Thyroid gland (tissue), 4 donors: Measurements from ENCODE around the gene GRIK5. TPM values are rescaled to one million over a fixed set of nuclear protein-coding genes. Genes with fewer than 3 reads are reported as not detected.

Source experiments
- DNase-seq, 2 donors: peaks; one replicate each; pipeline ENCODE4 v3.0.0-alpha.2; 2019
- H3K27ac ChIP-seq, 3 donors: fragments of 200-600 bp; sonication (generic); 1 replicate in 2 of 3; 2 replicates in 1 of 3; pipeline ENCODE4 v1.5.1; 2016 to 2019; ENCODE audit warnings: mild to moderate bottlenecking in 1 of 3, moderate library complexity in 1 of 3
- H3K27me3 ChIP-seq: fragments of 200-600 bp; sonication (generic); one replicate; pipeline ENCODE4 v1.5.1; 2019
- H3K36me3 ChIP-seq, 2 donors: fragments of 200-600 bp; sonication (generic); one replicate each; pipeline ENCODE4 v1.5.1; 2016 to 2019
- H3K4me1 ChIP-seq, 2 donors: fragments of 200-600 bp; sonication (generic); one replicate each; pipeline ENCODE4 v1.5.1; 2017 to 2019
- H3K4me3 ChIP-seq, 3 donors: fragments of 200-600 bp; sonication (generic); replicated peaks in 1 of 3; 1 replicate in 2 of 3; 2 replicates in 1 of 3; pipeline ENCODE4 v1.5.1; 2016; ENCODE audit warnings: mild to moderate bottlenecking in 1 of 3
- H3K9me3 ChIP-seq: fragments of 200-600 bp; sonication (generic); one replicate; pipeline ENCODE4 v1.5.1; 2017
- POLR2A ChIP-seq, 2 donors: fragments of 450-650 bp; IDR thresholded peaks; one replicate each; pipeline ENCODE4 v1.6.1; 2017; ENCODE audit warnings: antibody characterized with exemption in 2 of 2, mild to moderate bottlenecking in 2 of 2, moderate library complexity in 1 of 2
- WGBS, 2 donors: methylation state at CpG; one replicate each; pipeline ENCODE4 v1.1.5; 2017; 5-methylcytosine and 5-hydroxymethylcytosine counted together
- intact Hi-C: fragments of 100-400 bp; cut with DNase I; formaldehyde crosslinking; loops from one replicate; pipeline ENCODE4 v1.15.1; 2023
- total RNA-seq, 4 donors: library from RNA; depleted of rRNA; stranded (reverse); fragments of >200 nt; gene quantifications; one replicate each; pipeline ENCODE4 v1.2.3, GENCODE V29; 2016
- TF ChIP-seq, protein P1 (sequence below), 6 experiments: fragments of 200-600 bp in 3 of 6; fragments of 450-650 bp in 3 of 6; sonication (generic) in 3 of 6; IDR thresholded peaks; one replicate each; pipeline ENCODE4 v1.5.1; 2016 to 2019; ENCODE audit warnings: antibody characterized with exemption in 6 of 6, mild to moderate bottlenecking in 2 of 6, inconsistent platforms in 1 of 6, moderate library complexity in 1 of 6

The GRIK5 gene
- total RNA-seq, 4 donors from 2014 or later = 12.0 to 24.2 (median 20.1) TPM

GRCh38 chr19:42062381-42062780 is 7.6 kb downstream of the GRIK5 start:
- Histone ChIP-seq H3K9me3 (no peaks in the 10 kb centered on the region), H3K27ac (no peak overlapping the region), H3K4me1 (no peaks in the 10 kb centered on the region), H3K27me3 (no peaks in the 10 kb centered on the region), H3K36me3 (peaks cover 0 to 8% of the 10 kb centered on the region in 2 donors), H3K4me3 (no peak overlapping the region)
- intact Hi-C loops = no loop called here
- no peak for DNase-seq
- no peak for TF ChIP-seq POLR2A (IDR thresholded peaks at IDR 0.05)
- TF ChIP-seq, protein P1, sequence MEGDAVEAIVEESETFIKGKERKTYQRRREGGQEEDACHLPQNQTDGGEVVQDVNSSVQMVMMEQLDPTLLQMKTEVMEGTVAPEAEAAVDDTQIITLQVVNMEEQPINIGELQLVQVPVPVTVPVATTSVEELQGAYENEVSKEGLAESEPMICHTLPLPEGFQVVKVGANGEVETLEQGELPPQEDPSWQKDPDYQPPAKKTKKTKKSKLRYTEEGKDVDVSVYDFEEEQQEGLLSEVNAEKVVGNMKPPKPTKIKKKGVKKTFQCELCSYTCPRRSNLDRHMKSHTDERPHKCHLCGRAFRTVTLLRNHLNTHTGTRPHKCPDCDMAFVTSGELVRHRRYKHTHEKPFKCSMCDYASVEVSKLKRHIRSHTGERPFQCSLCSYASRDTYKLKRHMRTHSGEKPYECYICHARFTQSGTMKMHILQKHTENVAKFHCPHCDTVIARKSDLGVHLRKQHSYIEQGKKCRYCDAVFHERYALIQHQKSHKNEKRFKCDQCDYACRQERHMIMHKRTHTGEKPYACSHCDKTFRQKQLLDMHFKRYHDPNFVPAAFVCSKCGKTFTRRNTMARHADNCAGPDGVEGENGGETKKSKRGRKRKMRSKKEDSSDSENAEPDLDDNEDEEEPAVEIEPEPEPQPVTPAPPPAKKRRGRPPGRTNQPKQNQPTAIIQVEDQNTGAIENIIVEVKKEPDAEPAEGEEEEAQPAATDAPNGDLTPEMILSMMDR (IDR thresholded peaks at IDR 0.05) = no peak
- 94 to 96% methylated on average over 16 of the region's 16 CpGs for WGBS, 2 donors

GRCh38 chr19:42060117-42060516 is 9.9 kb downstream of the GRIK5 start:
- DNase-seq = no peak
- no peaks in the 10 kb centered on the region for H3K4me1 ChIP-seq
- no peaks in the 10 kb centered on the region for H3K9me3 ChIP-seq
- H3K27me3 ChIP-seq = no peaks in the 10 kb centered on the region
- no peak overlapping the region for H3K4me3 ChIP-seq
- 98 to 99% methylated on average over 3 of the region's 3 CpGs for WGBS, 2 donors
- intact Hi-C loops = no loop called here
- H3K27ac ChIP-seq = no peak overlapping the region
- TF ChIP-seq POLR2A (IDR thresholded peaks at IDR 0.05) = no peak
- TF ChIP-seq, protein P1 (IDR thresholded peaks at IDR 0.05) = no peak
- peaks cover 7 to 8% of the 10 kb centered on the region in 2 donors for H3K36me3 ChIP-seq

DNA sequence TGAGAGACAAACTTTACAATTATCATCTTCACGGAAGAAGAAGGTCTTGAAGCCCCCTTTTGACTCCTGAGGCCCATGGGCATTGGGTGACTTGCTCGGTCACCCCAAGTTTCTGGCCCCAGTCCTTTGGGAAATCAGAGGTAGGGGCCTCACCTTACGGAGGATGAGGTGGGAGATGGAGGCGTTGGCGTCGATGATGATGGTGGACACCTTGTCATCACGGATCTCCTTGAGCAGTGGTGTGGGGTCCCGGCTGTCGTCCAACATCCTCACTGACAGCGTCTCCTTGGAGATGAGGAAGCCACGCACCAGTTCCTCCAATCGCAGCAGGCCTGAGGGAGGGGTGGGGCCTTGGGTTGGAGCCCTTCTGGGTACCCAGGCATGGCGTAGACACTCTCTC is 10.8 kb downstream of the GRIK5 start:
- Histone ChIP-seq H3K27me3 (no peaks in the 10 kb centered on the region), H3K27ac (no peak overlapping the region), H3K4me1 (no peaks in the 10 kb centered on the region), H3K9me3 (no peaks in the 10 kb centered on the region), H3K4me3 (no peak overlapping the region), H3K36me3 (peaks cover 7 to 8% of the 10 kb centered on the region in 2 donors)
- WGBS, 2 donors = 91 to 93% methylated on average over 13 of the region's 13 CpGs
- TF ChIP-seq, protein P1 (IDR thresholded peaks at IDR 0.05) = no peak
- TF ChIP-seq POLR2A (IDR thresholded peaks at IDR 0.05) = no peak
- no peak for DNase-seq
- intact Hi-C loops = no loop called here

DNA sequence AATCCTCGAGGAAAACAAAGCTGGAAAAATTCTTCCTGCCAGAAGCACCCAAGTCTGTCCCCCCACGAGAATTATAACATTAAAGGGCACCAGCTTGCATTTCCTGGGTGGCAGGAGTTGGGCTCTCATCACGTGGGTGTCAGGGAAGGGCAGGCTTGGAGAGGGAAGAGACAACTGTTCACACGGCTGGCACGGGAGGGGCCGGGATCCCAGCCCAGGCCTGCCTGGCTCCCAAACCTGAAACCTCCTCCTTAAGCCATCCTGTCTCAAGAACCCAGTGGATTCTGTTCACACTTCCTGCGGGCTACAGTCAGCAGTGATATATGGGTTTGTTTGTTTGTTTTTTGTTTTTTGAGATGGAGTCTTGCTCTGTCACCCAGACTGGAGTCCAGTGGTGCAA is 12.2 kb downstream of the GRIK5 start:
- 83% methylated on average over 7 of the region's 7 CpGs for WGBS, 2 donors
- TF ChIP-seq POLR2A (IDR thresholded peaks at IDR 0.05) = no peak
- TF ChIP-seq, protein P1 (IDR thresholded peaks at IDR 0.05) = no peak
- Histone ChIP-seq H3K4me1 (no peaks in the 10 kb centered on the region), H3K27ac (no peak overlapping the region), H3K9me3 (no peaks in the 10 kb centered on the region), H3K4me3 (no peak overlapping the region), H3K27me3 (no peaks in the 10 kb centered on the region), H3K36me3 (peaks cover 7 to 8% of the 10 kb centered on the region in 2 donors)
- DNase-seq = no peak
- intact Hi-C loops = no loop called here

- H3K36me3 ChIP-seq = peaks cover 6 to 7% of the 10 kb centered on the region in 2 donors
- no peak for DNase-seq
- no peak overlapping the region for H3K27ac ChIP-seq
- no peaks in the 10 kb centered on the region for H3K9me3 ChIP-seq
- 85 to 91% methylated on average over 18 of the region's 18 CpGs for WGBS, 2 donors
- no peaks in the 10 kb centered on the region for H3K4me1 ChIP-seq
- intact Hi-C loops = no loop called here
- TF ChIP-seq POLR2A (IDR thresholded peaks at IDR 0.05) = no peak
- TF ChIP-seq, protein P1 (IDR thresholded peaks at IDR 0.05) = no peak
- no peak overlapping the region for H3K4me3 ChIP-seq
- no peaks in the 10 kb centered on the region for H3K27me3 ChIP-seq
These were observed 15.8 kb downstream of the GRIK5 start for GRCh38 chr19:42054205-42054604.
